CD14-positive monocyte (primary cell): ENCODE data around the gene GYS1. TPM values are rescaled to one million over a fixed set of nuclear protein-coding genes. Genes with fewer than 3 reads are reported as not detected.
"Not testable (repeated sequence)": the region's sequence is repeated elsewhere in the genome, so short reads cannot be mapped to it uniquely, and the experiment has no call there.

Experiments
- DNase-seq, 3 donors: peaks; one replicate each; pipeline ENCODE4 v3.0.0-alpha.2; 2011 to 2022
- H2AFZ ChIP-seq: 2 replicates; pipeline ENCODE4 v1.6.0; 2012; ENCODE audit warnings: mild to moderate bottlenecking, low read depth, low read length, inconsistent platforms; ENCODE audit not compliant: insufficient read depth, poor library complexity, severe bottlenecking
- H3K27ac ChIP-seq, 2 donors: 1 replicate in 1 of 2; 2 replicates in 1 of 2; pipeline ENCODE4 v1.5.1; 2012 to 2013; ENCODE audit warnings: low read length in 2 of 2, control low read depth in 1 of 2, inconsistent platforms in 1 of 2, low read depth in 1 of 2, mild to moderate bottlenecking in 1 of 2
- H3K27me3 ChIP-seq, 2 donors: one replicate each; pipeline versions ENCODE4 v1.6.0 to v1.6.1; 2011 to 2013; ENCODE audit warnings: low read length in 2 of 2; ENCODE audit not compliant: control insufficient read depth in 2 of 2, insufficient read depth in 2 of 2
- H3K36me3 ChIP-seq, 2 donors: replicated peaks in 1 of 2; 1 replicate in 1 of 2; 2 replicates in 1 of 2; pipeline versions ENCODE4 v1.5.1 to v1.6.1; 2012 to 2013; ENCODE audit warnings: low read length in 2 of 2, control low read depth in 1 of 2, inconsistent platforms in 1 of 2, mild to moderate bottlenecking in 1 of 2; ENCODE audit not compliant: insufficient read depth in 2 of 2, control insufficient read depth in 1 of 2
- H3K4me1 ChIP-seq, 2 donors: 1 replicate in 1 of 2; 2 replicates in 1 of 2; pipeline versions ENCODE4 v1.5.1 to v1.6.1; 2012 to 2013; ENCODE audit warnings: low read length in 2 of 2, control low read depth in 1 of 2, inconsistent platforms in 1 of 2, mild to moderate bottlenecking in 1 of 2, moderate library complexity in 1 of 2; ENCODE audit not compliant: insufficient read depth in 2 of 2, control insufficient read depth in 1 of 2
- H3K4me2 ChIP-seq: replicated peaks from 2 replicates; pipeline ENCODE3; 2012; ENCODE audit warnings: low read length, moderate library complexity, mild to moderate bottlenecking; ENCODE audit not compliant: poor library complexity, severe bottlenecking; ENCODE audit errors: extremely low read depth
- H3K4me3 ChIP-seq, 3 experiments: fragments of 200-600 bp in 1 of 3; sonication (generic) in 1 of 3; replicated peaks in 1 of 3; 1 replicate in 2 of 3; 2 replicates in 1 of 3; pipeline ENCODE4 v1.5.1; 2011 to 2013; ENCODE audit warnings: low read length in 3 of 3, mild to moderate bottlenecking in 3 of 3, control low read depth in 2 of 3, low read depth in 2 of 3, inconsistent platforms in 1 of 3, moderate library complexity in 1 of 3
- H3K79me2 ChIP-seq: 2 replicates; pipeline ENCODE4 v1.6.0; 2012; ENCODE audit warnings: mild to moderate bottlenecking, control low read depth, inconsistent platforms, low read length, moderate library complexity; ENCODE audit not compliant: insufficient read depth
- H3K9ac ChIP-seq: 2 replicates; pipeline ENCODE4 v1.6.0; 2017; ENCODE audit warnings: low read length, mild to moderate bottlenecking; ENCODE audit not compliant: insufficient read depth, poor library complexity, severe bottlenecking
- H3K9me3 ChIP-seq, 2 donors: replicated peaks in 1 of 2; 1 replicate in 1 of 2; 2 replicates in 1 of 2; pipeline versions ENCODE4 v1.5.1 to v1.6.1; 2012 to 2013; ENCODE audit warnings: low read length in 2 of 2, control low read depth in 1 of 2; ENCODE audit not compliant: control insufficient read depth in 1 of 2, insufficient read depth in 1 of 2
- H4K20me1 ChIP-seq: 2 replicates; pipeline ENCODE4 v1.6.0; 2012; ENCODE audit warnings: mild to moderate bottlenecking, low read length, control low read depth, moderate library complexity; ENCODE audit not compliant: insufficient read depth
- H3K27ac Mint-ChIP-seq, 7 donors: one replicate each; pipeline ENCODE4 v1.8.0; 2020; ENCODE audit warnings: mild to moderate bottlenecking in 7 of 7, mixed read lengths in 7 of 7, moderate library complexity in 6 of 7, inconsistent platforms in 2 of 7
- H3K27me3 Mint-ChIP-seq, 3 donors: one replicate each; pipeline ENCODE4 v1.8.0; 2021 to 2022; ENCODE audit warnings: low read depth in 3 of 3, mild to moderate bottlenecking in 3 of 3, mixed read lengths in 3 of 3, moderate library complexity in 3 of 3, inconsistent platforms in 1 of 3
- H3K36me3 Mint-ChIP-seq, 2 donors: one replicate each; pipeline ENCODE4 v1.8.0; 2020; ENCODE audit warnings: mixed read lengths in 2 of 2, inconsistent platforms in 1 of 2, mild to moderate bottlenecking in 1 of 2
- H3K4me1 Mint-ChIP-seq: one replicate; pipeline ENCODE4 v1.8.0; 2020; ENCODE audit warnings: mild to moderate bottlenecking, mixed read lengths
- H3K4me3 Mint-ChIP-seq, 2 donors: one replicate each; pipeline ENCODE4 v1.8.0; 2020; ENCODE audit warnings: mild to moderate bottlenecking in 2 of 2, mixed read lengths in 2 of 2, moderate library complexity in 1 of 2
- H3K9me3 Mint-ChIP-seq, 7 donors: one replicate each; pipeline ENCODE4 v1.8.0; 2020 to 2022; ENCODE audit warnings: mixed read lengths in 7 of 7, mild to moderate bottlenecking in 6 of 7, moderate library complexity in 6 of 7, inconsistent platforms in 2 of 7
- WGBS: methylation state at CpG from one replicate; pipeline ENCODE4 v1.1.5; 2013; ENCODE audit warnings: missing lambda C conversion rate; ENCODE audit not compliant: insufficient coverage; 5-methylcytosine and 5-hydroxymethylcytosine counted together
- intact Hi-C, 2 donors: fragments of 100-400 bp; cut with micrococcal nuclease; formaldehyde crosslinking; loops; one replicate each; pipeline versions ENCODE4 v1.15.0 to v1.15.1; 2023
- polyA plus RNA-seq, 3 donors: library from polyadenylated mRNA; depleted of rRNA in 1 of 3; unstranded in 2 of 3; stranded (reverse) in 1 of 3; fragments of 300-500 nt in 2 of 3; fragments of >200 nt in 1 of 3; fragmentation: Illumina TruSeq in 2 of 3; gene quantifications; 1 replicate in 2 of 3; 2 replicates in 1 of 3; pipeline ENCODE4 v1.2.3, GENCODE V29; 2012 to 2021
- TF ChIP-seq, protein P1 (sequence below): fragments of 200-600 bp; IDR thresholded peaks from one replicate; pipeline ENCODE4 v1.8.0; 2022; ENCODE audit warnings: antibody characterized with exemption, mild to moderate bottlenecking

Gene GYS1
- polyA plus RNA-seq, 3 donors: 13.3 to 26.0 (median 21.3) TPM

DNA sequence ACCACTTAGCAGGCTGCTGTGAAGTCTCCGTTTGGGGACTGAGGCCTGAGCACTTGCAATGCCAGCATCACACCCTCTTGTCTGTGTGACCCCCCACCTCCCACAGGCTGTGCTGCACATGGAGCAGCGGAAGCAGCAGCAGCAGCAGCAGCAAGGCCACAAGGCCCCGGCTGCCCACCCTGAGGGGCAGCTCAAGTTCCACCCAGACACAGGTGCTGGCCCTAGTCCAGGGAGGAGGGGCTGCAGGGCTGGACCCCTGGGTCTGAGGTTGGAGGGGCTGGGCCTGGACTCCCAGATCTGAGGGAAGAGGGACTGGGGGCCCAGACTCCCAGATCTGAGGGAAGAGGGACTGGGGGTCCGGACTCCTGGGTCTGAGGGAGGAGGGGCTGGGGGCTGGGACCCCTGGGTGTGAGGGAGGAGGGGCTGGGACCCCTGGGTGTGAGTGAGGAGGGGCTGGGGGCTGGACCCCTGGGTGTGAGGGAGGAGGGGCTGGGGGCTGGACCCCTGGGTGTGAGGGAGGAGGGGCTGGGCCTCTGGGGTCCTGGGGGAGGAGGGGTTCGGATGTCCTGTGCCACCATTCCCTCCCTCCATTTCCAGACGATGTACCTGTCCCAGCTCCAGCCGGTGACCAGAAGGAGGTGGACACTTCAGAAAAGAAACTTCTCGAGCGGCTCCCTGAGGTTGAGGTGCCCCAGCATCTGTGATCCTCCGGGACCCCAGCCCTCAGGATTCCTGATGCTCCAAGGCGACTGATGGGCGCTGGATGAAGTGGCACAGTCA is 71.2 kb downstream of the GYS1 start:
- TF ChIP-seq, protein P1, sequence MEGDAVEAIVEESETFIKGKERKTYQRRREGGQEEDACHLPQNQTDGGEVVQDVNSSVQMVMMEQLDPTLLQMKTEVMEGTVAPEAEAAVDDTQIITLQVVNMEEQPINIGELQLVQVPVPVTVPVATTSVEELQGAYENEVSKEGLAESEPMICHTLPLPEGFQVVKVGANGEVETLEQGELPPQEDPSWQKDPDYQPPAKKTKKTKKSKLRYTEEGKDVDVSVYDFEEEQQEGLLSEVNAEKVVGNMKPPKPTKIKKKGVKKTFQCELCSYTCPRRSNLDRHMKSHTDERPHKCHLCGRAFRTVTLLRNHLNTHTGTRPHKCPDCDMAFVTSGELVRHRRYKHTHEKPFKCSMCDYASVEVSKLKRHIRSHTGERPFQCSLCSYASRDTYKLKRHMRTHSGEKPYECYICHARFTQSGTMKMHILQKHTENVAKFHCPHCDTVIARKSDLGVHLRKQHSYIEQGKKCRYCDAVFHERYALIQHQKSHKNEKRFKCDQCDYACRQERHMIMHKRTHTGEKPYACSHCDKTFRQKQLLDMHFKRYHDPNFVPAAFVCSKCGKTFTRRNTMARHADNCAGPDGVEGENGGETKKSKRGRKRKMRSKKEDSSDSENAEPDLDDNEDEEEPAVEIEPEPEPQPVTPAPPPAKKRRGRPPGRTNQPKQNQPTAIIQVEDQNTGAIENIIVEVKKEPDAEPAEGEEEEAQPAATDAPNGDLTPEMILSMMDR: no peak
- H3K4me3 Mint-ChIP-seq: no peak overlapping the region
- peaks cover 36 to 56% of the 10 kb centered on the region in 2 donors for H3K36me3 Mint-ChIP-seq
- H3K9ac ChIP-seq: no peak overlapping the region
- H3K27ac Mint-ChIP-seq: no peak overlapping the region
- H3K4me3 ChIP-seq: no peak overlapping the region
- no peak overlapping the region for H3K4me2 ChIP-seq
- peaks cover 45 to 49% of the 10 kb centered on the region in 2 donors for H3K36me3 ChIP-seq
- WGBS: 97% methylated on average over 10 of the region's 12 CpGs
- H3K79me2 ChIP-seq: no peaks in the 10 kb centered on the region
- H3K27me3 ChIP-seq: no peaks in the 10 kb centered on the region
- no peak overlapping the region for H3K27ac ChIP-seq
- peaks cover 5% of the 10 kb centered on the region for H3K4me1 Mint-ChIP-seq
- H3K4me1 ChIP-seq: peaks cover 0 to 2% of the 10 kb centered on the region in 2 donors
- H2AFZ ChIP-seq: no peak overlapping the region
- DNase-seq: no peak
- intact Hi-C loops: no loop called here
- H3K27me3 Mint-ChIP-seq: peaks cover 2 to 8% (median 5%) of the 10 kb centered on the region in 3 donors
- H3K9me3 Mint-ChIP-seq: no peaks in the 10 kb centered on the region
- no peaks in the 10 kb centered on the region for H4K20me1 ChIP-seq
- H3K9me3 ChIP-seq: no peaks in the 10 kb centered on the region

DNA sequence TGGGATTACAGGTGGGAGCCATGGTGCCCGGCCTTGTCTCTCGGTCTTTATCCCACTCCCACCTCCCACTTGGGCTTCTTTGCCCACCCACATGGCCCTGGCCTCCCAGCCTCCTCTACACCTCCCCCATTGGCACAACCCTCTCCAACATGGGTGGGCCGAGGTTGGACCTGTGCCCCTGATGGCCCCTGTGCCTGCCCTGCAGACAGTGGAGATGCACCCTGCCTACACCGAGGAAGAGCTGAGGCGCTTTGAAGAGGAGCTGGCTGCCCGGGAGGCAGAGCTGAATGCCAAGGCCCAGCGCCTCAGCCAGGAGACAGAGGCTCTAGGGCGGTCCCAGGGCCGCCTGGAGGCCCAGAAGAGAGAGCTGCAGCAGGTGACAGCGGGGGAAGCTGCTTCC is 72.2 kb downstream of the GYS1 start:
- Mint-ChIP-seq H3K4me1 (no peaks in the 10 kb centered on the region), H3K36me3 (peaks cover 39 to 66% of the 10 kb centered on the region in 2 donors), H3K9me3 (no peaks in the 10 kb centered on the region), H3K27me3 (peaks cover 0 to 5% (median under 1%) of the 10 kb centered on the region in 3 donors), H3K4me3 (no peak overlapping the region), H3K27ac (no peak overlapping the region)
- intact Hi-C loops: no loop called here
- Histone ChIP-seq H3K4me2 (no peak overlapping the region), H3K27ac (no peak overlapping the region), H3K4me3 (no peak overlapping the region), H3K9me3 (no peaks in the 10 kb centered on the region), H3K9ac (no peak overlapping the region), H2AFZ (no peak overlapping the region), H3K36me3 (peaks cover 46 to 56% of the 10 kb centered on the region in 2 donors), H3K4me1 (no peaks in the 10 kb centered on the region), H3K79me2 (no peaks in the 10 kb centered on the region), H4K20me1 (no peaks in the 10 kb centered on the region), H3K27me3 (no peaks in the 10 kb centered on the region)
- DNase-seq: no peak
- WGBS: 95% methylated on average over 9 of the region's 10 CpGs
- TF ChIP-seq, protein P1: no peak

DNA sequence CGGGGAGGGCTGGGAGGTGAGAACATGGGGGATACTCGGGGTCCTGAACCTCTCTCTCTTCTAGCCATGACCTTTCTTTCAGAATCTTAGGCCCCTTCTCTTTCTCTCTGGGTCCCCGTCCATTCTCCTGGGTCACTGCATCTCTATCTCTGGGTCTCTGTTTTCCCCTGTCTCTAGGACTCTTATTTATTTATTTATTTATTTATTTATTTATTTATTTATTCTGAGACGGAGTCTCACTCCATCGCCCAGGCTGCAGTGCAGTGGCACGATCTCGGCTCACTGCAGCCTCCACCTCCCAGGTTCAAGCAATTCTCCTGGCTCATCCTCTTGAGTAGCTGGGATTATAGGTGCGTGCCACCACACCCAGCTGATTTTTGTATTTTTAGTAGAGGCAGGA is 73.8 kb downstream of the GYS1 start:
- H3K9ac ChIP-seq, H2AFZ ChIP-seq, H3K4me1 Mint-ChIP-seq, DNase-seq, H3K4me2 ChIP-seq, H3K4me3 ChIP-seq, H3K4me3 Mint-ChIP-seq, H3K79me2 ChIP-seq, intact Hi-C loops, H3K9me3 Mint-ChIP-seq, H3K27me3 ChIP-seq, H3K9me3 ChIP-seq, H3K27me3 Mint-ChIP-seq, H3K4me1 ChIP-seq, H3K27ac Mint-ChIP-seq, H4K20me1 ChIP-seq, H3K27ac ChIP-seq: not testable (repeated sequence)
- H3K36me3 Mint-ChIP-seq: peaks cover 48 to 81% of the 10 kb centered on the region in 2 donors
- no CpG with 5 or more reads among the region's 8 CpGs for WGBS
- peaks cover 58 to 71% of the 10 kb centered on the region in 2 donors for H3K36me3 ChIP-seq
